Panc1 (cell line): Measurements from ENCODE around the gene HLA-E. TPM values are rescaled to one million over a fixed set of nuclear protein-coding genes. Genes with fewer than 3 reads are reported as not detected.

Source experiments
- ATAC-seq: fragments of 200-7000 bp; cut with Tn5 transposase; 2 replicates; pipeline ENCODE4 v1.9.1; 2020; ENCODE audit warnings: mild to moderate bottlenecking, moderate library complexity
- BruUV-seq: library from RNA; stranded (reverse); fragments of 400-500 nt; replicated peaks from 2 replicates; lab custom pipeline; 2021; lab: Mats Ljungman, UMichigan
- CTCF ChIA-PET: fragments of 300-600 bp; sonication (Branson Sonifier 250); formaldehyde crosslinking; loops from one replicate; lab custom pipeline; 2022; ENCODE audit warnings: antibody characterized with exemption; lab: Charles Lee
- POLR2A ChIA-PET: fragments of 300-600 bp; sonication (Branson Sonifier 250); formaldehyde crosslinking; loops from one replicate; lab custom pipeline; 2022; ENCODE audit warnings: antibody characterized with exemption; lab: Charles Lee
- DNase-seq: peaks from one replicate; pipeline ENCODE4 v3.0.0-alpha.2; 2010; ENCODE audit warnings: low read depth, low spot score
- H3K27ac ChIP-seq: 2 replicates; pipeline ENCODE4 v1.5.1; 2011; ENCODE audit warnings: mild to moderate bottlenecking, low read length, inconsistent platforms
- H3K27me3 ChIP-seq: fragments of 200-500 bp; sonication (Bioruptor generic); 2 replicates; pipeline ENCODE4 v1.6.0; 2014; ENCODE audit warnings: low read length, inconsistent platforms; ENCODE audit not compliant: control insufficient read depth, insufficient read depth
- H3K36me3 ChIP-seq: fragments of 200-500 bp; sonication (Bioruptor generic); 2 replicates; pipeline ENCODE4 v1.5.1; 2014; ENCODE audit warnings: inconsistent platforms, mild to moderate bottlenecking, low read length, moderate library complexity; ENCODE audit not compliant: control insufficient read depth, insufficient read depth
- H3K4me1 ChIP-seq: 2 replicates; pipeline ENCODE4 v1.5.1; 2011; ENCODE audit warnings: inconsistent platforms, mild to moderate bottlenecking, low read length, moderate library complexity; ENCODE audit not compliant: control insufficient read depth, insufficient read depth
- H3K4me3 ChIP-seq, 2 experiments: 2 replicates each; pipeline ENCODE4 v1.5.1; 2011 to 2012; ENCODE audit warnings: low read depth in 2 of 2, low read length in 2 of 2, mild to moderate bottlenecking in 2 of 2, inconsistent platforms in 1 of 2, moderate library complexity in 1 of 2
- H3K9me3 ChIP-seq: fragments of 200-500 bp; sonication (Bioruptor generic); 2 replicates; pipeline ENCODE4 v1.5.1; 2014; ENCODE audit warnings: low read depth, mild to moderate bottlenecking, inconsistent platforms, low read length, moderate library complexity; ENCODE audit not compliant: control insufficient read depth, insufficient read depth
- CTCF ChIP-seq: fragments of 450-650 bp; IDR thresholded peaks from 2 replicates; pipeline ENCODE4 v1.5.1; 2017; ENCODE audit warnings: mild to moderate bottlenecking
- POLR2AphosphoS5 ChIP-seq: IDR thresholded peaks from 2 replicates; pipeline ENCODE4 v1.6.1; 2012; ENCODE audit warnings: mild to moderate bottlenecking, low read depth, low read length, moderate library complexity
- REST ChIP-seq, 2 experiments: IDR thresholded peaks; 2 replicates each; pipeline ENCODE4 v1.6.1; 2011 to 2012; ENCODE audit warnings: low read depth in 2 of 2, control low read depth in 1 of 2, low read length in 1 of 2, mild to moderate bottlenecking in 1 of 2, moderate library complexity in 1 of 2; ENCODE audit not compliant: insufficient read depth in 1 of 2
- SIN3A ChIP-seq: IDR thresholded peaks from 2 replicates; pipeline ENCODE4 v1.6.1; 2012; ENCODE audit warnings: low read depth, mild to moderate bottlenecking, low read length, moderate library complexity, borderline replicate concordance; ENCODE audit not compliant: insufficient read depth
- TCF7L2 ChIP-seq: IDR thresholded peaks from 2 replicates; pipeline ENCODE4 v1.6.1; 2011; ENCODE audit warnings: mild to moderate bottlenecking, low read depth, low read length, inconsistent platforms
- in situ Hi-C: cut with HindIII; loops from 2 replicates; pipeline ENCODE4 v1.10.0; 2016; ENCODE audit warnings: low sequenced_read_pairs, low pct_unique_long_range_greater_than_20kb
- intact Hi-C: fragments of 100-400 bp; cut with micrococcal nuclease; formaldehyde crosslinking; loops from one replicate; pipeline ENCODE4 v1.10.0; 2022; ENCODE audit not compliant: unreplicated experiment
- total RNA-seq: library from RNA; stranded (reverse); gene quantifications from one replicate; pipeline ENCODE4 v1.2.1, GENCODE V29; 2021; ENCODE audit not compliant: unreplicated experiment

The HLA-E gene
- total RNA-seq, 1 experiment from 2014 or later, result 132 TPM

GRCh38 chr6:30443657-30444450, 45.5 kb upstream of the HLA-E start:
- Histone ChIP-seq H3K27ac (no peak overlapping the region), H3K9me3 (no peaks in the 10 kb centered on the region), H3K4me1 (no peaks in the 10 kb centered on the region), H3K27me3 (peaks cover 60% of the 10 kb centered on the region), H3K36me3 (no peaks in the 10 kb centered on the region), H3K4me3 (no peak overlapping the region; a peak in 1 of 4 replicates)
- TF ChIP-seq REST (IDR thresholded peaks at IDR 0.05; ENCODE audit: insufficient read depth in 1 of 2, low read depth in 2 of 2, low read length in 1 of 2) (no peak), TCF7L2 (no peak), CTCF (no peak), POLR2AphosphoS5 (no peak), SIN3A (no peak)
- BruUV-seq, result no TSS peak
- ATAC-seq, result 0 out of 2 replicates have a peak, but pooled peaks have one; percentile 30
- DNase-seq, result no peak
- intact Hi-C loops (no loop called here), in situ Hi-C loops (no loop called here)
- POLR2A ChIA-PET, result interaction anchor here (0.7 kb wide), 1 partner anchor 105 kb away, joined by 3 read pairs; no protein-coding TSS in a partner anchor
- CTCF ChIA-PET, result no interaction called here

- intact Hi-C loops, result no loop called here
Observed at GRCh38 chr6:30444451-30444742, 44.9 kb upstream of the HLA-E start.

More at GRCh38 chr6:30444451-30444742, 44.9 kb upstream of the HLA-E start:
- no peak for ATAC-seq
- TF ChIP-seq TCF7L2, result no peak
- no peak for TF ChIP-seq SIN3A
- TF ChIP-seq POLR2AphosphoS5, result no peak
- TF ChIP-seq REST (IDR thresholded peaks at IDR 0.05; ENCODE audit: insufficient read depth in 1 of 2, low read depth in 2 of 2, low read length in 1 of 2), result no peak
- TF ChIP-seq CTCF, result no peak
- no peaks in the 10 kb centered on the region for H3K36me3 ChIP-seq
- H3K27ac ChIP-seq, result no peak overlapping the region
- no TSS peak for BruUV-seq
- no peak for DNase-seq
- H3K4me3 ChIP-seq, result no peak overlapping the region; a peak in 1 of 4 replicates
- POLR2A ChIA-PET, result interaction anchor here (0.7 kb wide), 1 partner anchor 105 kb away, joined by 3 read pairs; no protein-coding TSS in a partner anchor
- peaks cover 62% of the 10 kb centered on the region for H3K27me3 ChIP-seq
- in situ Hi-C loops, result no loop called here
- no peaks in the 10 kb centered on the region for H3K9me3 ChIP-seq
- H3K4me1 ChIP-seq, result no peaks in the 10 kb centered on the region
- CTCF ChIA-PET, result no interaction called here
